Measurements from ENCODE around the gene PLXNB2.

DNA sequence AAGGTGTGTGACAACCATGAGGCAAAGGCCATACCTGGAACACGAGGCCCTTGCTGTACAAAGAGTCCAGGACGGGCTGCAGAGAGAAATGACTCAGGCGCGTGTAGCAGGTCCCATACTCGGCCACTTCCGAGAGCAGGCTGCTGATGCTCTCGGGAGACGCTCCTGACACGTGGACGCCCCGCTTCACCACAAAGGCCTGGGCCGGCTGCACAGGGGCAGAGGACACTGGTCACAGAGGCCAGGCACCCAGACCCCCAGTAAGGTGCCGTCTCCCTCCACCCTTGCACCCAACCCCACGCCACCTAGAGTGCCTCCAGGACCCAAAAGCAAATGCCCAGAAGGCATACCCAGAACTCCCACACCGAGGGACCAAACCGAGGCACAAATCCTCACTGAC lies 78.1 kb downstream of the PLXNB2 start:
- TF ChIP-seq, protein P1, sequence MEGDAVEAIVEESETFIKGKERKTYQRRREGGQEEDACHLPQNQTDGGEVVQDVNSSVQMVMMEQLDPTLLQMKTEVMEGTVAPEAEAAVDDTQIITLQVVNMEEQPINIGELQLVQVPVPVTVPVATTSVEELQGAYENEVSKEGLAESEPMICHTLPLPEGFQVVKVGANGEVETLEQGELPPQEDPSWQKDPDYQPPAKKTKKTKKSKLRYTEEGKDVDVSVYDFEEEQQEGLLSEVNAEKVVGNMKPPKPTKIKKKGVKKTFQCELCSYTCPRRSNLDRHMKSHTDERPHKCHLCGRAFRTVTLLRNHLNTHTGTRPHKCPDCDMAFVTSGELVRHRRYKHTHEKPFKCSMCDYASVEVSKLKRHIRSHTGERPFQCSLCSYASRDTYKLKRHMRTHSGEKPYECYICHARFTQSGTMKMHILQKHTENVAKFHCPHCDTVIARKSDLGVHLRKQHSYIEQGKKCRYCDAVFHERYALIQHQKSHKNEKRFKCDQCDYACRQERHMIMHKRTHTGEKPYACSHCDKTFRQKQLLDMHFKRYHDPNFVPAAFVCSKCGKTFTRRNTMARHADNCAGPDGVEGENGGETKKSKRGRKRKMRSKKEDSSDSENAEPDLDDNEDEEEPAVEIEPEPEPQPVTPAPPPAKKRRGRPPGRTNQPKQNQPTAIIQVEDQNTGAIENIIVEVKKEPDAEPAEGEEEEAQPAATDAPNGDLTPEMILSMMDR (IDR thresholded peaks at IDR 0.05), result no peak
- no peak for TF ChIP-seq POLR2A (IDR thresholded peaks at IDR 0.05)
